Epithelial cell of proximal tubule (primary cell): ENCODE results near the gene KCNA1. TPM values are rescaled to one million over a fixed set of nuclear protein-coding genes. Genes with fewer than 3 reads are reported as not detected.

Experiments
- DNase-seq: peaks from one replicate; pipeline ENCODE4 v3.0.0-alpha.2; 2011; ENCODE audit warnings: low read depth
- H3K4me3 ChIP-seq: 2 replicates; pipeline ENCODE4 v1.5.1; 2011; ENCODE audit warnings: low read depth, mild to moderate bottlenecking, low read length
- CTCF ChIP-seq: conservative IDR thresholded peaks from 2 replicates; pipeline ENCODE4 v1.5.1; 2012; ENCODE audit warnings: low read depth, mild to moderate bottlenecking, low read length
- total RNA-seq: library from RNA; depleted of rRNA; stranded (reverse); fragments of >200 nt; gene quantifications from 2 replicates; pipeline ENCODE4 v1.2.3, GENCODE V29; 2015

Gene KCNA1
- total RNA-seq = not detected in 2 replicates

- TF ChIP-seq CTCF = no peak
- no peak for DNase-seq
- H3K4me3 ChIP-seq = peak within 1 kb of the TSS; percentile 21
These were observed at the start of gene KCNA1 for GRCh38 chr12:4909734-4910501. TSS of gene KCNA1 (plus strand) at chr12:4909905. CDS start at chr12:4911379, 1,474 bp downstream.

- TF ChIP-seq CTCF = no peak
- DNase-seq = no peak
- H3K4me3 ChIP-seq = no peak overlapping the region
These were observed 49.0 kb upstream of the KCNA1 start for GRCh38 chr12:4860741-4861140.

GRCh38 chr12:4862809-4863208 lies 46.9 kb upstream of the KCNA1 start:
- no peak for DNase-seq
- H3K4me3 ChIP-seq = no peak overlapping the region
- TF ChIP-seq CTCF = no peak

- DNase-seq = no peak
- TF ChIP-seq CTCF = no peak
- H3K4me3 ChIP-seq = no peak overlapping the region
These were observed 45.1 kb upstream of the KCNA1 start for GRCh38 chr12:4864575-4864974.

- TF ChIP-seq CTCF = no peak
- no peak for DNase-seq
- H3K4me3 ChIP-seq = no peak overlapping the region
These were observed 44.5 kb upstream of the KCNA1 start for GRCh38 chr12:4865246-4865645.

GRCh38 chr12:4866299-4866698 lies 43.4 kb upstream of the KCNA1 start:
- no peak for DNase-seq
- no peak for TF ChIP-seq CTCF
- H3K4me3 ChIP-seq = no peak overlapping the region

- no peak overlapping the region for H3K4me3 ChIP-seq
- TF ChIP-seq CTCF = no peak
- DNase-seq = no peak
These were observed 42.3 kb upstream of the KCNA1 start for GRCh38 chr12:4867384-4867783.
